MM.1S (cell line): ENCODE data around the gene CD101.

Experiments used
- CTCF ChIP-seq: fragments of 300-600 bp; sonication (generic); IDR thresholded peaks from 2 replicates; pipeline ENCODE4 v1.5.1; 2016; ENCODE audit warnings: antibody characterized with exemption, low read length, mixed read lengths
- EZH2 ChIP-seq: fragments of 300-600 bp; sonication (generic); optimal IDR thresholded peaks from 2 replicates; pipeline ENCODE3; 2017; ENCODE audit warnings: low read depth, mild to moderate bottlenecking, antibody characterized with exemption, low read length, mixed read lengths
- EZH2phosphoT487 ChIP-seq: fragments of 300-600 bp; sonication (generic); IDR thresholded peaks from 2 replicates; pipeline ENCODE4 v1.6.1; 2018; ENCODE audit warnings: antibody characterized with exemption, low read length

GRCh38 chr1:116988908-116989307 lies 12.7 kb upstream of the CD101 start:
- TF ChIP-seq EZH2 (no peak), CTCF (no peak), EZH2phosphoT487 (no peak)
